ENCODE results near the gene METTL24. TPM values are rescaled to one million over a fixed set of nuclear protein-coding genes. Genes with fewer than 3 reads are reported as not detected.
"Not testable (repeated sequence)": the region's sequence is repeated elsewhere in the genome, so short reads cannot be mapped to it uniquely, and the experiment has no call there.

The METTL24 gene
- total RNA-seq, 1 donor from 2014 or later: not detected

DNA sequence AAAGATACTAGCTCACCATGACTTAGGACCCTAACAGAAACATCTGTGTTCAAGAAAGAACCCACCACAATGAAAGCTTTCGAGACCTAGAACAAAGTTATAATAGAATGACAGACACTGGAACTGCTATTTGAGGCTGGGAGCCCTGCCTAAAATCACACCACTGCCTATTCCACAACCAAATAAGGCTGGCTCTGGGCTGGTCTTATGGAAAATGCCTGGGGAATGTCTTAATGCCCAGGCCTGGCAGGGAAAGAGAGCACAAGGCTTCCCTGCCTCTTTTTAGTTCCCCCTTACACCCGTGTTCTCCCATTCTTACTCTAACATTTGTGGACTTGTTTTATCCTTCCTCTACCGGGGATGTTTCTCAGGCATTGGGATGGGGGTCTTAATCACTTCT lies 5.6 kb upstream of the METTL24 start:
- DNase-seq (ENCODE audit: extremely low read depth, low read depth, low spot score): no peak

DNA sequence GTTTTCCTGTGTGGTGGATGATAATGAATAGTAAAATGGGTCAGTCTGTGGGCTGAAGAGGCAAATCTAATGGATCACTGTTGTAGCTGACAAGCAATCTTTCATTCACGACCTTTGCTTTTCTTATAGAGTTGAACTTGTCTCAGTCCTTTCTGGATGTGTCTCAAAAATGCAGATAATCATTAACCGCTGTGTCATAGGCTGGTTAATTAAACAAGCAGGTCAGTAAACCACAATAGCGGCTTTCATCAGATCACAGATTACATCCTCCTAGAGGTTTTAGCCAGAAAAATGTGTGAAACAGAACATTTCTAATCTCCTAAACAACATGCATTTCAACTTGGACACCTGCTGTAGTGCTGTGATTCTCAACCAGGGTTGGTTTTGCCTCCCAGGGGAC lies 2.5 kb upstream of the METTL24 start:
- no peak for DNase-seq (ENCODE audit: extremely low read depth, low read depth, low spot score)

DNA sequence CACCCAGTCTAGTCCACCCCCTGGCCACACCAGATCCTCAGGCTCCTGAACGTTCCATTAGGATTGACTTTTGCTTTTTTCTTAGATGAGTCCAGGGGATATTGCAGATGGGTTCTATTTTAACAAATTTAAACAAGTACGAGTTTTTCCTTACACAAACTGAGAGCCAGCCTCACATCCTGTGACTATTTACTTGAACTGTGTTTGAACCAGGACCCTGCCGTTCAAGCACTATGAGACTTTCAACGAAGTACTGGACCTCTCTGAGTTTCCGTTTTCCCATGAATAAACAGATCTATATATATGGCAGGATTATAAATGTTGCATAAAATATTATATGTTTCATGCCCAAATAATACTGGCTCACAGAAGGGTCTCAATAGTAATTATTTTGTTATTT lies 1.4 kb upstream of the METTL24 start:
- DNase-seq (ENCODE audit: extremely low read depth, low read depth, low spot score): no peak

- DNase-seq (ENCODE audit: extremely low read depth, low read depth, low spot score): no peak
Observed at GRCh38 chr6:110358553-110359160, 508 bp upstream of the METTL24 start.

DNA sequence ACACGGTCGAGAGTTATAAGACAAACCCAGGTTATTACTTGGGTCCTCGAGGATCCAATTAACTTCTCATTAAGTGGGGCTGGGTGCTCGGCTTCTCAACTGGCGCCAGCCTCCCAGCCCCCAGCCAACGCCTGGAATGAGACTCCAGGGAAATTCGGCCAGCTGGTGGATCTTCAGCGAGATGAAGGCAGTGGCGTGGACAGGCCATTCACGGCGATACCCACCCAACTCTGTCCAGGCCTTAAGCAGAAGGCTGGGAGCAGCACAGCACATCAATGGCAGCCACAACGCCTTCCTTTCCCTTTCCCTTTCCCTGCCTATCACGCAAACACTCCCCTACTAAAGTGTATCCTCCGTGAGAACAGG lies 868 bp downstream of the METTL24 start:
- no peak for DNase-seq (ENCODE audit: extremely low read depth, low read depth, low spot score)

- DNase-seq (ENCODE audit: extremely low read depth, low read depth, low spot score): no peak
Observed at GRCh38 chr6:110356778-110357177, 1.4 kb downstream of the METTL24 start.

DNA sequence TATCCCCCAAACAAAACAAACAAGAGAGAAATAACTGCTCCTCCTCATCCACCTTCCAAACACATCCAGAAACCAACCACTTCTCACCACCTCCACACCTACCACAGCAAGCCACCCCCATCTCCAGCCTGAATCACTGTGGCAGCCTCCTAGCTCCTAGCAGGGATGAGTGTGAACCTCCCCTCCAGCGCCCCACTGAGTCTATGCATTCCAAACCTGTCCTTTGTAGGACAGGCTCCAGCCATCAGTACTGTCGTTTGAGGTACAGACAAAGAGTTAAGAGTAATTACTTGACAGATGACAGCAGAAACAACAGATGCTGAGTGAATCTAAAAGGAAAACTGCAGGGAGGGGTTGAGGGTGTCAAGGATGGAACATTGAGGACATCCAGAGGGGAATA lies 2.4 kb downstream of the METTL24 start:
- DNase-seq (ENCODE audit: extremely low read depth, low read depth, low spot score): no peak

DNA sequence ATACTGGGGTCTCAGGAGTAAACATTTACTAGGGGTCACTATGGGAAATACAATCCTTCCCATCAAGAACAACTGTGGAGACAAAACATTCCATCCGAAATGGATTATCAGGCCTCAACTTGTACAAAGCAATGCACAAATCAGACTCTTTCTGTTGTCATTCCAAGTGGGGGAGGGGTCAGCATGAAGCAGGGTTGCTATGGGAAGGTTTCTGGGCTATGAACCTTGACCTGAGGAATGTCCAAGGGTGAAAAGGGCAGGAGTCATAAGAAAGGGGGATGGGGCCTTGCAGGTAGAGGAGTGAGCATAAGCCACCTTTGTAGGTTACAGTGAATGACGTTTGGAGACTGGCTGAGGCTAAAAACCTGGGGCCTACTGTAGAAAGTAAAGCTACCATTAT lies 3.1 kb downstream of the METTL24 start:
- DNase-seq (ENCODE audit: extremely low read depth, low read depth, low spot score): no peak

DNA sequence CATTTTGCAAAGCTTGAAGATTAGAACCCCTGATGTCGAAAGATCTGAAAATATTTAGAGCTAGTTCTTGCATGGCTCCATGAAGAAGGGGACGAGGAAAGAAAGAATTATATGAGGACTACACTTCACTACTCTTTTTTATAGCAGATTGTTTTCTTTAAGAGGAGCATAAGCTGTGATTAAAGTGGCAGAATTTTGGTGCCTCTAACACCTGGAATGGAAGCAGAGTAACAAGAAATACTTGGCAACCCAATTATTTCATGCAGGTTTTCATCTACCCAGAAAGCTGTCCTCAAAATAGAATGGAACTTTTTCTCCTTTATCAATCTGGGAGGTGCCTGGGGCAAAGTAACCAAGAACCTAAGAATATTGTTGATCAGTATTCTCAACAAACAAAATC lies 4.0 kb downstream of the METTL24 start:
- DNase-seq (ENCODE audit: extremely low read depth, low read depth, low spot score): no peak

GRCh38 chr6:110353457-110354001 lies 4.6 kb downstream of the METTL24 start:
- DNase-seq (ENCODE audit: extremely low read depth, low read depth, low spot score): no peak

GRCh38 chr6:110352563-110353262 lies 5.4 kb downstream of the METTL24 start:
- DNase-seq (ENCODE audit: extremely low read depth, low read depth, low spot score): no peak

GRCh38 chr6:110351986-110352385 lies 6.2 kb downstream of the METTL24 start:
- DNase-seq (ENCODE audit: extremely low read depth, low read depth, low spot score): no peak

- DNase-seq (ENCODE audit: extremely low read depth, low read depth, low spot score): no peak
Observed at GRCh38 chr6:110351546-110351945, 6.6 kb downstream of the METTL24 start.

DNA sequence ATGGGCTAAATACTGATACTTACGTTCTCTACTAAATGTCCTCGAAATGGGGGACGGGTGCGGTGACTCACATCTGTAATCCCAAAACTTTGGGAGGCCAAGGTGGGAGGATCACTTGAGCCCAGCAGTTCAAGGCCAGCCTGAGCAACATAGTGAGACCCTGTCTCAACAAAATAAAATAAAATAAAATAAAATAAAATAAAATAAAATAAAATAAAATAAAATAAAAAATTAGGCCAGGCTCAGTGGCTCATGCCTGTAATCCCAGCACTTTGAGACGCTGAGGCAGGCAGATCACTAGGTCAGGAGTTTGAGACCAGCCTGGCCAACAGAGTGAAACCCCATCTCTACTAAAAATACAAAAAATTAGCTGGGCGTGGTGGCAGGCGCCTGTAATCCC lies 7.6 kb downstream of the METTL24 start:
- not testable (repeated sequence) for DNase-seq (ENCODE audit: extremely low read depth, low read depth, low spot score)

- no peak for DNase-seq (ENCODE audit: extremely low read depth, low read depth, low spot score)
Observed at GRCh38 chr6:110348961-110349690, 9.0 kb downstream of the METTL24 start.

- DNase-seq (ENCODE audit: extremely low read depth, low read depth, low spot score): no peak
Observed at GRCh38 chr6:110345025-110345424, 13.1 kb downstream of the METTL24 start.

DNA sequence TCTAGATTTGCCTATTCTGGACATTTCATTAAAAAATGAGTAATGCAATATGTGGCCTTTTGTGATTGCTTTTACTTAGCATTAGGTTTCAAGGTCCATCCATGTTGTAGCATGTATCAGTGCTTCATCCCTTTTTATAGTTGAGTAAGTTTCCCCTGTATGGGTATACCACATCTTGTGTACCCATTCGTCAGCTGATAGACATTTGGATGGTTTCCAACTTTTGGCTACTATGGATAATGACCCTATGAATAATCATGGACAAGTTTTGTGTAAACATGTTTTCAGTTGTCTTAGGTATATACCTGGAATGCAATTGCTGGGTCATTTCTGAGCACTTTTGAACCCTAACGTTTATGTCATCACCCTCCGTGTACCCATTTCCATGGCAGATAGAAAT lies 15.4 kb downstream of the METTL24 start:
- no peak for DNase-seq (ENCODE audit: extremely low read depth, low read depth, low spot score)

DNA sequence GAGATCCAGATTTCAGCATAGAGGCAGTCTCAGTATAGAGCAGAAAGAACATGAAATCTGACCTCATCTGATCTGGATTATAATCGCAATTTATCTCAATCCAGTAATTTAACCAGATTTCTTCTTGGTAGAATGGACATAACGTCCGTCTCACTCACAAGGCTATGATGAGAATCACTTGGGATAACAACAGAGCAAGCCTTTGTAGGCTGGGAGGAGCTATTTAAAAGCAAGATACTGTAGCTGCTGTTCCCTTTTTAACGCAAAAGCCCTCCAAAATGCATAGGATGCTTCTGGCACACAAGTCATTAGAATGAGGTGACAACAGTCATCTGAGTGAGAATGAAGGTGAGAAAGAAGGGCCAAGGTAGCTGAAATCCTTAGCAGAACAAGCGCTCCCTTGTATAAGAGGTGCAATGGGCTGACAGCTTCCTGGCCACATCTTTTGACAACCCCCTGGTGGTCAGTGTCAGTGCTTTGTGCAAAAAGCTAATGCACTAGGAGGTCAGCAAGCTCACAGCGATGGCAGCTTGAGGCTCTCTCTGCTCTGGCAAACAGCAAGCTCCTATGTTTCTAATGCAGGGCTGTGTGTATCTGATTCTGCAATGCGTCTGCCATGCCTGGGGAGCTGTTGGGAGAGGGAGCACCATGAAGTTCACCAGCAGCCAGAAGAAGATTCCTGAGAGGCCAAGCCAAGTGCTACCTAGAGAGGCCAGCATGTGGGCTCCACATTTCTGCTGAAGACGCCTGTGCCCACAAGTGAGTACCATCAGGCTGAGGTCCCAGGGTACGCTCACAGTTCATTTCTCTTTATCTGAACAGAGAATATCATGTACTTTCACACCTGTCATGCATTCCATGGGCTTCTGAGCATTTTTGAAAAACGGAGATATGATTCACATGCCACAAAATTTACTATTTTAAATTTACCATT lies 16.2 kb downstream of the METTL24 start:
- DNase-seq (ENCODE audit: extremely low read depth, low read depth, low spot score): no peak

DNA sequence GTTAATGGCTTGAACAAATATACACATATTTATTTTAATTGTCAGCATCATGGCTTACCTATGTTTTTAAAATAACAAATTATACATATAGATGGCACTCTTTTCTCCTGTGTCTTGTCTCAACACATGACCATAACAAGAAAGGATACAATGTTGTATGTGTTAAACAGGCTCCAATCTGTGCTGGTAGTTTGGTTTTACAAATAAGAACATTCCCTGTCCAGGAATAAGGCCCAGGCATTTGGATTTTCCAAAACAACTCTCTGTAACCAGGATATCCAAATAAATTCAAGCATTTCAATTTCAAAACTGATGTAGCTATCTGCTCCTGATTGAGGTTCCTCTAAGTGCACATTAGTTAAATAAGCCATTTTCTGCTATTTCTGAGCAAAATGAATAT lies 17.1 kb downstream of the METTL24 start:
- DNase-seq (ENCODE audit: extremely low read depth, low read depth, low spot score): no peak

DNA sequence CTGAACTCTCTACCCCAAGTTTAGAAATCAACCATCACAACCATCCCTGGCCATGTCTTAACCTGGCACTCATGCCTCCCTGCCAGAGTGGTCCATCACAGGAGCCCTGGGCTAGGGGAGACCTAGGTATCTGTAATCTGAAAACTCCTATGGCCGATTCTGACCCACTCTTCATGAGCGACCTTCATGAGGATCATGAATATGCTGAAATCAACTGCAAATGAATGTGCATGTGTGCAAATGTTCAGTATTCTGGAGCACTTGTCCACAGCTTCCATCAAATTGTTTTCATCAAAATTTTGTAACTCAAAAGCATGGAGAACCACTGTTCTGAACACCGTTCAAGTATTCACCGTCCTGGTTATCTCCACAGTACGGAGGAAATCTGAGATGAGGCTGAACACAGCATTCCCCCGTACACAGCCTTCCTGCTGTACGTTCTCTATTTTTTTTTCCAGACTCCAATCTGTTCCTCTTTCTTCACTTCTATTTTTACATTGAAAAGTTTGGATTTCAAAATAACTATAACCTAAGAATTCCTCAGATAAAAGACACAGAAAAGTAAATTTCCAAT lies 17.7 kb downstream of the METTL24 start:
- DNase-seq (ENCODE audit: extremely low read depth, low read depth, low spot score): no peak
